ENCODE measurements around the gene ZNG1A.
"Not testable (repeated sequence)": the region's sequence is repeated elsewhere in the genome, so short reads cannot be mapped to it uniquely, and the experiment has no call there.

DNA sequence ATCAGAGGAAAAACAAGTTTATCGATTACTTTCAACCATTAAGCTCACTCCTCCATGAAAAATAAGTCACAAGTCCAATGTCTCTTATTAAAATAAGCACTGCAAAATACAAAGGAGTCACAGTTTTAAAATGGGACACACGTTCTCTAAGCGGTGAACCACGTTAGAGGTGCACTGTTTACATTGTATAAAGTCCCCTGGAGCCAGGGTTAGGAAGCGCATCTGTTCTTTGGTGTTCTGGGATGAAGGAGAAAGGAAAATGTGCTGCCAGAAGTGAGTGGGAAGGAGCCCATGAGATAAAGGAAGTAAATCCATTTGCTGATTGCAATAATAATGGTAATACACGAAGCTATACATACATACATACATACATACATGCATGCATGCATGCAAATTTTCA lies 91.0 kb downstream of the ZNG1A start:
- TF ChIP-seq, protein P1, sequence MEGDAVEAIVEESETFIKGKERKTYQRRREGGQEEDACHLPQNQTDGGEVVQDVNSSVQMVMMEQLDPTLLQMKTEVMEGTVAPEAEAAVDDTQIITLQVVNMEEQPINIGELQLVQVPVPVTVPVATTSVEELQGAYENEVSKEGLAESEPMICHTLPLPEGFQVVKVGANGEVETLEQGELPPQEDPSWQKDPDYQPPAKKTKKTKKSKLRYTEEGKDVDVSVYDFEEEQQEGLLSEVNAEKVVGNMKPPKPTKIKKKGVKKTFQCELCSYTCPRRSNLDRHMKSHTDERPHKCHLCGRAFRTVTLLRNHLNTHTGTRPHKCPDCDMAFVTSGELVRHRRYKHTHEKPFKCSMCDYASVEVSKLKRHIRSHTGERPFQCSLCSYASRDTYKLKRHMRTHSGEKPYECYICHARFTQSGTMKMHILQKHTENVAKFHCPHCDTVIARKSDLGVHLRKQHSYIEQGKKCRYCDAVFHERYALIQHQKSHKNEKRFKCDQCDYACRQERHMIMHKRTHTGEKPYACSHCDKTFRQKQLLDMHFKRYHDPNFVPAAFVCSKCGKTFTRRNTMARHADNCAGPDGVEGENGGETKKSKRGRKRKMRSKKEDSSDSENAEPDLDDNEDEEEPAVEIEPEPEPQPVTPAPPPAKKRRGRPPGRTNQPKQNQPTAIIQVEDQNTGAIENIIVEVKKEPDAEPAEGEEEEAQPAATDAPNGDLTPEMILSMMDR (IDR thresholded peaks at IDR 0.05) = not testable (repeated sequence)
- TF ChIP-seq POLR2A (IDR thresholded peaks at IDR 0.05) = not testable (repeated sequence)

All from Peyer's patch (tissue), 4 donors.